ENCODE data around the gene THAP6. TPM values are rescaled to one million over a fixed set of nuclear protein-coding genes. Genes with fewer than 3 reads are reported as not detected.

Gene THAP6
- total RNA-seq, 2 donors from 2014 or later = 13.7 to 25.0 TPM

GRCh38 chr4:75490155-75490554, 24.1 kb upstream of the THAP6 start:
- H3K4me3 ChIP-seq (ENCODE audit: low read length) = no peak overlapping the region
- Mint-ChIP-seq H3K36me3 (ENCODE audit: low read depth) (peaks cover 24% of the 10 kb centered on the region), H3K9me3 (no peaks in the 10 kb centered on the region)

GRCh38 chr4:75494563-75494962, 19.7 kb upstream of the THAP6 start:
- Histone ChIP-seq H3K27ac (ENCODE audit: low read depth, low read length) (no peak overlapping the region), H3K27me3 (ENCODE audit: control insufficient read depth, insufficient read depth, low read length, poor library complexity, severe bottlenecking) (no peaks in the 10 kb centered on the region), H3K9ac (ENCODE audit: extremely low read depth, low read length, poor library complexity, severe bottlenecking) (no peak overlapping the region), H3K4me1 (ENCODE audit: control insufficient read depth, insufficient read depth, low read length) (no peaks in the 10 kb centered on the region), H3K9me3 (ENCODE audit: control insufficient read depth, low read length) (peaks cover 15% of the 10 kb centered on the region), H3K4me3 (ENCODE audit: low read length) (no peak overlapping the region), H3K36me3 (ENCODE audit: control insufficient read depth, insufficient read depth, low read length) (peaks cover 63% of the 10 kb centered on the region)
- Mint-ChIP-seq H3K9me3 (peaks cover 11% of the 10 kb centered on the region), H3K27ac (no peak overlapping the region), H3K36me3 (ENCODE audit: low read depth) (peaks cover 37% of the 10 kb centered on the region), H3K27me3 (ENCODE audit: insufficient read depth) (no peaks in the 10 kb centered on the region), H3K4me1 (no peaks in the 10 kb centered on the region), H3K4me3 (no peak overlapping the region)
- 89% methylated on average over 1 of the region's 1 CpG; no CpG with 5 or more reads in 1 of the 2 experiments for WGBS, 2 experiments (ENCODE audit: insufficient coverage in 1 of 2, insufficient read length in 1 of 2)
- DNase-seq = no peak
- TF ChIP-seq CTCF (conservative IDR thresholded peaks at IDR 0.05) = no peak

More at GRCh38 chr4:75490155-75490554, 24.1 kb upstream of the THAP6 start:
- Mint-ChIP-seq H3K4me3 (no peak overlapping the region), H3K4me1 (no peaks in the 10 kb centered on the region), H3K27ac (no peak overlapping the region), H3K27me3 (ENCODE audit: insufficient read depth) (no peaks in the 10 kb centered on the region)
- H3K9me3 ChIP-seq (ENCODE audit: control insufficient read depth, low read length) = no peaks in the 10 kb centered on the region
- 91 to 100% methylated on average over 1 of the region's 2 CpGs for WGBS, 2 experiments (ENCODE audit: insufficient coverage in 1 of 2, insufficient read length in 1 of 2)
- no peak overlapping the region for H3K27ac ChIP-seq (ENCODE audit: low read depth, low read length)
- no peaks in the 10 kb centered on the region for H3K27me3 ChIP-seq (ENCODE audit: control insufficient read depth, insufficient read depth, low read length, poor library complexity, severe bottlenecking)
- no peak for DNase-seq
- TF ChIP-seq CTCF (conservative IDR thresholded peaks at IDR 0.05) = peak; percentile 59
- no peaks in the 10 kb centered on the region for H3K4me1 ChIP-seq (ENCODE audit: control insufficient read depth, insufficient read depth, low read length)
- H3K36me3 ChIP-seq (ENCODE audit: control insufficient read depth, insufficient read depth, low read length) = peaks cover 64% of the 10 kb centered on the region
- H3K9ac ChIP-seq (ENCODE audit: extremely low read depth, low read length, poor library complexity, severe bottlenecking) = no peak overlapping the region

- H3K4me1 Mint-ChIP-seq = no peaks in the 10 kb centered on the region
- Histone ChIP-seq H3K27ac (ENCODE audit: low read depth, low read length) (no peak overlapping the region), H3K9ac (ENCODE audit: extremely low read depth, low read length, poor library complexity, severe bottlenecking) (no peak overlapping the region), H3K4me3 (ENCODE audit: low read length) (no peak overlapping the region), H3K27me3 (ENCODE audit: control insufficient read depth, insufficient read depth, low read length, poor library complexity, severe bottlenecking) (no peaks in the 10 kb centered on the region), H3K36me3 (ENCODE audit: control insufficient read depth, insufficient read depth, low read length) (peaks cover 65% of the 10 kb centered on the region), H3K4me1 (ENCODE audit: control insufficient read depth, insufficient read depth, low read length) (no peaks in the 10 kb centered on the region), H3K9me3 (ENCODE audit: control insufficient read depth, low read length) (peaks cover 24% of the 10 kb centered on the region)
- H3K4me3 Mint-ChIP-seq = no peak overlapping the region
- no peak for TF ChIP-seq CTCF (conservative IDR thresholded peaks at IDR 0.05)
- no peak for DNase-seq
- peaks cover 42% of the 10 kb centered on the region for H3K36me3 Mint-ChIP-seq (ENCODE audit: low read depth)
- WGBS, 2 experiments (ENCODE audit: insufficient coverage in 1 of 2, insufficient read length in 1 of 2) = 90 to 92% methylated on average over 1 to 2 of the region's 2 CpGs
- H3K27me3 Mint-ChIP-seq (ENCODE audit: insufficient read depth) = no peaks in the 10 kb centered on the region
- H3K27ac Mint-ChIP-seq = no peak overlapping the region
- peaks cover 11% of the 10 kb centered on the region for H3K9me3 Mint-ChIP-seq
Measured at GRCh38 chr4:75495476-75495875, 18.8 kb upstream of the THAP6 start.

Data from endodermal cell (in vitro differentiated cells).